ENCODE results near the gene KLHL4.
"Not testable (repeated sequence)": the region's sequence is repeated elsewhere in the genome, so short reads cannot be mapped to it uniquely, and the experiment has no call there.

Gene KLHL4

GRCh38 chrX:87663421-87663820 is 145.8 kb downstream of the KLHL4 start:
- DNase-seq, result no peak

GRCh38 chrX:87664381-87664780 is 146.8 kb downstream of the KLHL4 start:
- no peak for DNase-seq

- no peak for DNase-seq
Measured at GRCh38 chrX:87679849-87680248, 162.2 kb downstream of the KLHL4 start.

GRCh38 chrX:87687703-87688102 is 170.1 kb downstream of the KLHL4 start:
- DNase-seq, result no peak

- not testable (repeated sequence) for DNase-seq
Measured at GRCh38 chrX:87688113-87688748, 170.6 kb downstream of the KLHL4 start.

- not testable (repeated sequence) for DNase-seq
Measured at GRCh38 chrX:87689218-87689617, 171.6 kb downstream of the KLHL4 start.

- no peak for DNase-seq
Measured at GRCh38 chrX:87693204-87693603, 175.6 kb downstream of the KLHL4 start.

GRCh38 chrX:87697409-87697808 is 179.8 kb downstream of the KLHL4 start:
- DNase-seq, result no peak

- no peak for DNase-seq
Measured at GRCh38 chrX:87702795-87703194, 185.2 kb downstream of the KLHL4 start.

GRCh38 chrX:87703469-87703868 is 185.9 kb downstream of the KLHL4 start:
- not testable (repeated sequence) for DNase-seq

GRCh38 chrX:87706134-87706533 is 188.5 kb downstream of the KLHL4 start:
- DNase-seq, result no peak

GRCh38 chrX:87710580-87710979 is 193.0 kb downstream of the KLHL4 start:
- no peak for DNase-seq

All from DMS153 (cell line).